Body of pancreas (tissue), 4 donors: ENCODE results near the gene HPX.

Source experiments
- POLR2A ChIP-seq, 3 donors: fragments of 450-650 bp; IDR thresholded peaks; one replicate each; pipeline ENCODE4 v1.6.1; 2016; ENCODE audit warnings: antibody characterized with exemption in 3 of 3, mild to moderate bottlenecking in 2 of 3
- TF ChIP-seq, protein P1 (sequence below), 7 experiments: fragments of 450-650 bp in 4 of 7; fragments of 200-600 bp in 3 of 7; sonication (generic) in 3 of 7; IDR thresholded peaks; one replicate each; pipeline ENCODE4 v1.5.1; 2016 to 2019; ENCODE audit warnings: antibody characterized with exemption in 7 of 7

DNA sequence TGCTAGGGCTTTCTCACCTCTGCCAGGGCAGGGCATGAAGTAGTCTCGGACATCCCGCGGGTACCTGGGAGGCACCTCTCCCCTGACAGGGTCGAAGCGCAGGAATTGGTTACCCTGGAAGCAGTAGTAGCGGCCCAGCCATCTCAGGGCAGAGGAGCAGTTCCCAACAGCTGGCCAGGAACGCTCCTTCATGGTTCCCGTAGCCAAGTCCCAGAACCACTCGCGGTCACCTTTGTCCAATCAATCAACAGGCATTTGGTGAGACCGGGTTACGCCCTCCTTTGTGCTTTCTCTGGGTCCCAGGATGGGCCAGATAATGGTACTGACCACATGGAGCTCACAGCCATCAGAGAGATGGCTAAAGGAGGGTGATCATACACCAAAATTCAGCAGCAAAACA is 3.4 kb downstream of the HPX start:
- TF ChIP-seq, protein P1, sequence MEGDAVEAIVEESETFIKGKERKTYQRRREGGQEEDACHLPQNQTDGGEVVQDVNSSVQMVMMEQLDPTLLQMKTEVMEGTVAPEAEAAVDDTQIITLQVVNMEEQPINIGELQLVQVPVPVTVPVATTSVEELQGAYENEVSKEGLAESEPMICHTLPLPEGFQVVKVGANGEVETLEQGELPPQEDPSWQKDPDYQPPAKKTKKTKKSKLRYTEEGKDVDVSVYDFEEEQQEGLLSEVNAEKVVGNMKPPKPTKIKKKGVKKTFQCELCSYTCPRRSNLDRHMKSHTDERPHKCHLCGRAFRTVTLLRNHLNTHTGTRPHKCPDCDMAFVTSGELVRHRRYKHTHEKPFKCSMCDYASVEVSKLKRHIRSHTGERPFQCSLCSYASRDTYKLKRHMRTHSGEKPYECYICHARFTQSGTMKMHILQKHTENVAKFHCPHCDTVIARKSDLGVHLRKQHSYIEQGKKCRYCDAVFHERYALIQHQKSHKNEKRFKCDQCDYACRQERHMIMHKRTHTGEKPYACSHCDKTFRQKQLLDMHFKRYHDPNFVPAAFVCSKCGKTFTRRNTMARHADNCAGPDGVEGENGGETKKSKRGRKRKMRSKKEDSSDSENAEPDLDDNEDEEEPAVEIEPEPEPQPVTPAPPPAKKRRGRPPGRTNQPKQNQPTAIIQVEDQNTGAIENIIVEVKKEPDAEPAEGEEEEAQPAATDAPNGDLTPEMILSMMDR (IDR thresholded peaks at IDR 0.05): no peak
- TF ChIP-seq POLR2A (IDR thresholded peaks at IDR 0.05): no peak
